RWPE1 (cell line): Measurements from ENCODE around the gene SDR42E2.

Experiments used
- CTCF ChIA-PET: fragments of 350-600 bp; sonication (Branson Sonifier 250); formaldehyde crosslinking; extraction: SDS; loops from one replicate; lab custom pipeline; 2021; lab: Yijun Ruan, JAX
- POLR2A ChIA-PET: fragments of 400-600 bp; formaldehyde crosslinking; extraction: SDS; loops from one replicate; lab custom pipeline; 2020; ENCODE audit warnings: antibody characterized with exemption; ENCODE audit not compliant: low non-redundant PET; lab: Yijun Ruan, JAX
- DNase-seq: peaks from one replicate; pipeline ENCODE4 v3.0.0; 2012; ENCODE audit warnings: low spot score
- H3K27ac ChIP-seq: fragments of 450-650 bp; 2 replicates; pipeline ENCODE4 v1.5.1; 2017
- CTCF ChIP-seq: fragments of 450-650 bp; conservative IDR thresholded peaks from 2 replicates; pipeline ENCODE4 v1.5.1; 2017; ENCODE audit warnings: low read depth, mild to moderate bottlenecking

Gene SDR42E2

GRCh38 chr16:22220069-22220440 lies 57.7 kb downstream of the SDR42E2 start:
- DNase-seq = no peak
- ChIA-PET CTCF (interaction anchor here (0.6 to 0.9 kb wide), 2 partner anchors 101 to 183 kb away, joined by 3 to 5 read pairs; no protein-coding TSS in a partner anchor), POLR2A (no interaction called here)
- TF ChIP-seq CTCF = no peak
- H3K27ac ChIP-seq = peak overlapping the region; percentile 45

- TF ChIP-seq CTCF = no peak
- DNase-seq = no peak
- ChIA-PET POLR2A (no interaction called here), CTCF (interaction anchor here (0.9 kb wide), 1 partner anchor 100 kb away, joined by 3 read pairs; no protein-coding TSS in a partner anchor)
- peak overlapping the region; percentile 45 for H3K27ac ChIP-seq
Observed at GRCh38 chr16:22220714-22221113, 58.4 kb downstream of the SDR42E2 start.

- DNase-seq = no peak
- ChIA-PET POLR2A (no interaction called here), CTCF (interaction anchor here (0.6 kb wide), 1 partner anchor 42 kb away, joined by 3 read pairs; no protein-coding TSS in a partner anchor)
- peak overlapping the region; percentile 12; the same call in 1 of the 2 replicates for H3K27ac ChIP-seq
- TF ChIP-seq CTCF = no peak
Observed at GRCh38 chr16:22222006-22222405, 59.7 kb downstream of the SDR42E2 start.

DNA sequence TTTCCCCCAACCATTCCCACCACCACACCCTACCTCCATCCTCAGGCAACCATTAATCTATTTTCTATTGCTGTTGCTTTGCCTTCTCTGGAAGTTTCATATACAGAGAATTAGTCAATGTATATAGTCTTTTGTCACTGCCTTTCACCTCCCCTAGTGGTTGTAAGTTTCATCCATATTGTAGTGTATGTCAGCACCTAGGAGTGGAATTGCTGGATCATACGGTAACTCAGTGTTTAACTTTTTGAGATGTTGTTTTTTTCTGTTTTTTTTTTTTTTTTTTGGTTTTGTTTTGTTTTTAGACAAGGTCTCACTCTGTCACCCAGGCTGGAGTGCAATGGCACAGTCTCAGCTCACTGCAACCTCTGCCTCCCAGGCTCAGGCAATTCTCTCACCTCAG lies 60.7 kb downstream of the SDR42E2 start:
- POLR2A ChIA-PET = no interaction called here
- CTCF ChIA-PET = no interaction called here
- no peak for TF ChIP-seq CTCF
- DNase-seq = no peak
- no peak overlapping the region for H3K27ac ChIP-seq

DNA sequence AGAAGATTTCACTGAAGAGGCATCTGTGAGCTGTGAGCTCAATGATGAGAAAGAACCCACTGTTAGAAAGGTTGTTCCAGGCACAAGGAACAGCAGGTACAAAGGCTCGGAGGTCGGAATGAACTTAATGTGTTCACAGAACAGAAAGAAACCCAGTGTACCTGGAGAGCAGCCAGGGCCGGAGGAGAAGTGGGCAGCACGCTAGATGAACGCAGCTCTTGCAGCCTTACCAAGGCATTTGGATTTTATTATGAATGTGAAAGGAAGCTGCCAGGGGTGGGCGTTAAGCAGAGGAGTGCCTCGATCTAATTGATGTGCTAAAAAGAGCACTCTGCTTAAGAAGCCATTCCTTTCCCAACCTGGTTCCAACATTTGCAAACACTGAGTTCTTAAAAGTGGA lies 62.8 kb downstream of the SDR42E2 start:
- no peak for DNase-seq
- CTCF ChIA-PET = no interaction called here
- TF ChIP-seq CTCF = no peak
- H3K27ac ChIP-seq = peak overlapping the region; percentile 25; the same call in 1 of the 2 replicates
- POLR2A ChIA-PET = no interaction called here

GRCh38 chr16:22229889-22230288 lies 67.6 kb downstream of the SDR42E2 start:
- CTCF ChIA-PET = no interaction called here
- no peak for DNase-seq
- TF ChIP-seq CTCF = no peak
- H3K27ac ChIP-seq = peak overlapping the region; percentile 35
- POLR2A ChIA-PET = no interaction called here
